GM20000 (cell line): ENCODE measurements around the gene CERS6.

Experiments
- DNase-seq: peaks from one replicate; pipeline ENCODE4 v3.0.0; 2012; ENCODE audit warnings: low spot score
- TF ChIP-seq, protein P1 (sequence below): IDR thresholded peaks from 2 replicates; pipeline ENCODE4 v1.5.1; 2012; ENCODE audit warnings: mild to moderate bottlenecking, control low read depth; ENCODE audit errors: extremely low read depth, missing control alignments

CERS6 gene

GRCh38 chr2:168801471-168801870 lies 345.4 kb downstream of the CERS6 start:
- TF ChIP-seq, protein P1, sequence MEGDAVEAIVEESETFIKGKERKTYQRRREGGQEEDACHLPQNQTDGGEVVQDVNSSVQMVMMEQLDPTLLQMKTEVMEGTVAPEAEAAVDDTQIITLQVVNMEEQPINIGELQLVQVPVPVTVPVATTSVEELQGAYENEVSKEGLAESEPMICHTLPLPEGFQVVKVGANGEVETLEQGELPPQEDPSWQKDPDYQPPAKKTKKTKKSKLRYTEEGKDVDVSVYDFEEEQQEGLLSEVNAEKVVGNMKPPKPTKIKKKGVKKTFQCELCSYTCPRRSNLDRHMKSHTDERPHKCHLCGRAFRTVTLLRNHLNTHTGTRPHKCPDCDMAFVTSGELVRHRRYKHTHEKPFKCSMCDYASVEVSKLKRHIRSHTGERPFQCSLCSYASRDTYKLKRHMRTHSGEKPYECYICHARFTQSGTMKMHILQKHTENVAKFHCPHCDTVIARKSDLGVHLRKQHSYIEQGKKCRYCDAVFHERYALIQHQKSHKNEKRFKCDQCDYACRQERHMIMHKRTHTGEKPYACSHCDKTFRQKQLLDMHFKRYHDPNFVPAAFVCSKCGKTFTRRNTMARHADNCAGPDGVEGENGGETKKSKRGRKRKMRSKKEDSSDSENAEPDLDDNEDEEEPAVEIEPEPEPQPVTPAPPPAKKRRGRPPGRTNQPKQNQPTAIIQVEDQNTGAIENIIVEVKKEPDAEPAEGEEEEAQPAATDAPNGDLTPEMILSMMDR = no peak
- no peak for DNase-seq

- no peak for DNase-seq
- TF ChIP-seq, protein P1 = no peak
Observed at GRCh38 chr2:168801961-168802858, 346.1 kb downstream of the CERS6 start, which contains the start of gene NOSTRIN. Gene NOSTRIN (plus strand): TSS chr2:168802637. CDS start chr2:168802647, 10 bp downstream.

- no peak for DNase-seq
- TF ChIP-seq, protein P1 = no peak
Observed at GRCh38 chr2:168802859-168803725, 347.0 kb downstream of the CERS6 start.

DNA sequence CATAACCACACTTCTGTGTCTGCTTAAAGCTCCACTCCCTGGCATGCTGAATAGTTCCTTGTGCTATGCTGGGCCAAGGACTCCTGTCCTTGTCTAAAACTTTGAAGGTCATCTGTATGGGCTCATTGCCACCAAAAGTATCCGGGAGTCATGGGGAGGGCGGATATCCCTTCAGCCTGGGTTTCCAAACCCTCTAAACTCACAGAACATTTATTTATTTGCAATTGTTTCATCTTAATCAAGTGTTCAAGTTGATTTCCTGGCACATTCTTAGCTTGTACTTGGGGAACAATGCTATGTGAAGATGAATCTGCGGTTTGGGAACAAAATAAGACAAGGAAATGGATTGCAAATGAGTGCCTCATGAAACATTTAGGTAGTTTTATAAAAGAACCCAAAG lies 348.1 kb downstream of the CERS6 start:
- no peak for DNase-seq
- TF ChIP-seq, protein P1 = no peak

GRCh38 chr2:168805615-168806014 lies 349.5 kb downstream of the CERS6 start:
- TF ChIP-seq, protein P1 = no peak
- DNase-seq = no peak

DNA sequence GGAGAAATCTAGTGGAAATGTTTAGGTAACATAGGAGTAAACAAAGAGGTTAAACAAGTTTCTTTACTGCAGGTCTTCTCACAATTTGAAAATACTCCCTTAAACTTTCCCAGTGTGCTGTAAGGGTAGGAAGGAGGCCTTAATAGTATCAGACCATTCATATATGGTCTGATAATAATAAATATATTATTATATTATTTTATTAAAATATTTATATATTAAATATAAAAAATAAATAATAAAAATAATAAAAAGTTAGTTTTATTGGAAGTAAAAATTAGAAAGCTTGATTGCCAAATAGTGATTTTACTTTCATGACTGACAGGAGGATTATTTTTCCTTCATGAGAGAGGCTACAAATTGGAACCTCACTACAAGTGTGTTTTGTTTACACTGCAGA lies 353.5 kb downstream of the CERS6 start:
- TF ChIP-seq, protein P1 = no peak
- DNase-seq = no peak

GRCh38 chr2:168810235-168810634 lies 354.2 kb downstream of the CERS6 start:
- DNase-seq = no peak
- TF ChIP-seq, protein P1 = no peak
